ENCODE data around the gene TLX2.
A peak's percentile ranks its signal among the peaks of the same experiment; 100 is the strongest.

Gene TLX2

DNA sequence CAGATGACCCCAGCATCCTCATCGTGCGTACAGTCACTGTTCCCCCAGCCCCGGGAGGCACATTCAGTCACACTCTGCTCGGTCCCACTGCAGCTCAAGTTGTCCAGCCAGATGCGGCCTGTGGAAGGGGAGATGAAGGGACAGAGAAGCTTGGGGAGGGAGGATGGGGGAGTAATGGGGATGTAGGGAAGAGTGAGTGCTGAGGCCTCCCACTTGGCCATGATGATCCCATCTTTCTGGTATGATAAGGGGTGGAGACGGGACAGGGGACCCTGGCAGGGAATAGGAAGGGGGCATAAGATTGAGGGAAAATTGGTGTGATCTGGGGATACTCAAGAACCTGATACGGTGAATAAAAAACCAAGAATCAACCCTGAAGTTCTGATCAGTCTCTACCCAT, 36.0 kb downstream of the TLX2 start:
- peaks cover 10% of the 10 kb centered on the region for H3K36me3 ChIP-seq
- DNase-seq = no peak
- peak overlapping the region; percentile 80 for H3K4me3 ChIP-seq (ENCODE audit: low read depth, low read length)
- no peaks in the 10 kb centered on the region for H3K9me3 ChIP-seq (ENCODE audit: severe bottlenecking)
- TF ChIP-seq CTCF (IDR thresholded peaks at IDR 0.05; ENCODE audit: low read depth, low read length) = no peak
- no peaks in the 10 kb centered on the region for H3K27me3 ChIP-seq (ENCODE audit: insufficient read depth, low read depth, severe bottlenecking)
- H3K27ac ChIP-seq = peak overlapping the region; percentile 98

- TF ChIP-seq CTCF (IDR thresholded peaks at IDR 0.05; ENCODE audit: low read depth, low read length) = no peak
- no peak for DNase-seq
- no peaks in the 10 kb centered on the region for H3K9me3 ChIP-seq (ENCODE audit: severe bottlenecking)
- H3K27ac ChIP-seq = no peak overlapping the region
- peaks cover 14% of the 10 kb centered on the region for H3K36me3 ChIP-seq
- no peak overlapping the region for H3K4me3 ChIP-seq (ENCODE audit: low read depth, low read length)
- no peaks in the 10 kb centered on the region for H3K27me3 ChIP-seq (ENCODE audit: insufficient read depth, low read depth, severe bottlenecking)
These were observed 37.3 kb downstream of the TLX2 start for GRCh38 chr2:74551530-74551929.

DNA sequence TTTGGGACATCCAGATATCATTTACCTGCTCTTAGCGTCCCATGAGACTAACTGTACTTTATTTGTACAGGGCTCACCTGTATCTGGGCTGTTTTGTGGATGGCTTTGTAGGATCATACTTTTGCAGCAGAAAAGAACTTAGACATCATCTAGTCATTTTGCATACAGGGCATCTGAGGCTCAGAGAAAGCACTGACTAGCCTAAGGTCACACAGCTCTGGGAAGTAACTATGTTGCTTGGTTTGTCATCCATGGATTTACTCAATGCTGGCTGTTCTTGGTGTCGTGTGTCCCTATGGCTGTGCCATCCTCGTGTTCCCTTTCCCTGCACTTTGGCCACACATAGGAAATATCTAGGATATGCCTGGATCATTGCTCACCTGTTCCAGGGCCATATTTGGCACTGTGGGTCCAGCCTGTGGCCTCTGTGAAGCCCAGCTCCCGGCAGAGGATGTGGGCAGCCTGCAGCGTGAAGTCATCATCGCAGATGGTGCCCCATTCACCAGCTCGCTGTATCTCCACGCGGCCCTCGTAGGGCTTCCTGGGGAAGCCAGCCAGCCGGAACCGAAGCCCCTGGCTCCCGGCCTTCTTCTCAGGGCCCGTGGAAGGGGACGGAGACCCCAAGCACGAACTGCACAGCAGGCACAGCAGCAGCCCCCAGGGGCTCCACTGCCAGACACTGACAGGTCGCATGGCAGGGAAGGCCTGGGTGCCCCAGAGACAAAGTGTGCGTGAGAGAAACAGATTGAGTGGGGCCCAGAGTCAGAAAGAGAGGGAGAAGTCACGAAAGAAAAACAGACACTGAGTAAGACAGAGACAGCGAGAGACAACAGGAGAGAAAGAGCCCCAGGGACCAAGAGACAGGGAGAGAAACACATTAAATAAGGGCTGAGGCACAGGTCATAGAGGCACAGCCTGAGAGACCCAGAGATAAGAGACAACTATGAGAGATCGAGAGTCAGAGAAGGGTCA, 38.0 kb downstream of the TLX2 start:
- TF ChIP-seq CTCF (IDR thresholded peaks at IDR 0.05; ENCODE audit: low read depth, low read length) = no peak
- Histone ChIP-seq H3K9me3 (ENCODE audit: severe bottlenecking) (no peaks in the 10 kb centered on the region), H3K27ac (no peak overlapping the region), H3K27me3 (ENCODE audit: insufficient read depth, low read depth, severe bottlenecking) (no peaks in the 10 kb centered on the region), H3K36me3 (peaks cover 15% of the 10 kb centered on the region), H3K4me3 (ENCODE audit: low read depth, low read length) (no peak overlapping the region)
- no peak for DNase-seq

GRCh38 chr2:74552914-74553811, 38.9 kb downstream of the TLX2 start:
- H3K27me3 ChIP-seq (ENCODE audit: insufficient read depth, low read depth, severe bottlenecking) = no peaks in the 10 kb centered on the region
- peak overlapping the region; percentile 85 for H3K4me3 ChIP-seq (ENCODE audit: low read depth, low read length)
- TF ChIP-seq CTCF (IDR thresholded peaks at IDR 0.05; ENCODE audit: low read depth, low read length) = no peak
- peak overlapping the region; percentile 11; the same call in 1 of the 2 replicates for H3K27ac ChIP-seq
- H3K36me3 ChIP-seq = peaks cover 15% of the 10 kb centered on the region
- no peaks in the 10 kb centered on the region for H3K9me3 ChIP-seq (ENCODE audit: severe bottlenecking)
- peak; percentile 51 for DNase-seq

DNA sequence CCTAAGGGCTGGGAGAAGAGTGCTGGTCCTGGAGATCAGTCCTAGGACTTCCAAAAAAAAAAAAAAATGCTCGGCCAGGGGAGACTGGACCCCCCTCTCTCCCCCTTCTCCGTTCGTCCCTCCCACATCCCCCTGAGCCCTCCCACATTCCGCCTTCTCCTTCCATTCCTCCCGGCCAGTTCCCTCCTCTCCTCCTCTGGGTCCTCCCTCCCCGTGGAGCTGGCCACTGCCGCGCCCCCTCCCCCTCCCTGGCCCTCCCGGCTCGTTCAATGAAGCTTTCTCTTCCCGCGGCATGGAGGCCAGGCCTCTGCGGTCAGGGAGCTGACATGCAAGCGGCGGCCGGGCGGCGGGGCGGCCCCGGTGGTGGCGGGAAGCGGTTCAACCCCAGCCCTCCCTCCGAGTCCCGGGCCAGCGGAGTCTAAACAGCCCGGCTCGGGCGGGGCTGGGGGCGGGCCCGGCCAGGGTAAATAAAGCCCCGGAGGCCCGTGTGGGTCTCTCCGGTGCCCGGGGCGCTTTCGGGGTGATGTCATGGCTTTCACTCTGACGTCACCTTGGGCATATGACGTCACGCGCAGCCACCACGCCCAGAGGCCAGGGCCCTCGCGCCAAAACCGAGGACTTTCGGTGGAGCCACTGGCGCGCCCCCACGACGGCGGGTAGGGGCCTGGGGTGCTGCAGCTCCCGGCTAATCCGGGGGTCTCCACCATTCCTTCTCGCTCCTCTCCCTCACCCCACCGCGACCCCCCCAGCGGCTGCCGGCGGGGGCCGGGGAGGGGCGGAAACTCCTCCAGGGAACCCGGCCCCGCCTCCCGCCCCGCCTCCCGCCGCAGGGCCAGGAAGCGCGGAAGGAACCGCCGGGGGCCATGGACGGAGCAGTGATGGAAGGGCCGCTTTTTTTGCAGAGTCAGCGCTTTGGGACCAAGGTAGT, 39.9 kb downstream of the TLX2 start, which contains the start of the genes DOK1 and LOXL3:
Gene DOK1 (plus strand): TSS at position 829 of the 928 bp plus-strand sequence. CDS start 35 bp downstream, at position 864.
Gene LOXL3 (minus strand): TSS at position 51 of the 928 bp plus-strand sequence. CDS start 1,308 bp downstream, outside the sequence.
- H3K36me3 ChIP-seq = peaks cover 12% of the 10 kb centered on the region
- peak within 1 kb of the TSS; percentile 86 for H3K27ac ChIP-seq
- H3K27me3 ChIP-seq (ENCODE audit: insufficient read depth, low read depth, severe bottlenecking) = no peaks in the 10 kb centered on the region
- TF ChIP-seq CTCF (IDR thresholded peaks at IDR 0.05; ENCODE audit: low read depth, low read length) = no peak
- H3K9me3 ChIP-seq (ENCODE audit: severe bottlenecking) = no peaks in the 10 kb centered on the region
- DNase-seq = peak; percentile 95
- H3K4me3 ChIP-seq (ENCODE audit: low read depth, low read length) = peak within 1 kb of the TSS; percentile 85

Measured in WERI-Rb-1 (cell line).